WTC11 (cell line): ENCODE measurements around the gene PHLDA2.

Experiments used
- CREB1 ChIP-seq: sonication (generic); formaldehyde crosslinking; IDR thresholded peaks from 2 replicates; pipeline ENCODE4 v1.8.0; 2023; ENCODE audit warnings: mild to moderate bottlenecking, missing genetic modification reagents
- CREM ChIP-seq: sonication (generic); formaldehyde crosslinking; IDR thresholded peaks from 2 replicates; pipeline ENCODE4 v1.8.1; 2022; ENCODE audit warnings: mild to moderate bottlenecking, missing genetic modification reagents, moderate library complexity
- E2F5 ChIP-seq: sonication (generic); formaldehyde crosslinking; IDR thresholded peaks from 2 replicates; pipeline ENCODE4 v1.8.1; 2022; ENCODE audit warnings: mild to moderate bottlenecking, moderate library complexity, missing genetic modification reagents
- ESRRA ChIP-seq: sonication (generic); formaldehyde crosslinking; IDR thresholded peaks from 2 replicates; pipeline ENCODE4 v1.8.1; 2022; ENCODE audit warnings: mild to moderate bottlenecking, missing genetic modification reagents, borderline replicate concordance
- NR1H2 ChIP-seq: sonication (generic); formaldehyde crosslinking; IDR thresholded peaks from 2 replicates; pipeline ENCODE4 v1.9.0; 2021; ENCODE audit warnings: mild to moderate bottlenecking, moderate library complexity, missing genetic modification reagents
- ZNF317 ChIP-seq: sonication (generic); formaldehyde crosslinking; IDR thresholded peaks from 2 replicates; pipeline ENCODE4 v1.8.1; 2023; ENCODE audit warnings: low read depth, mild to moderate bottlenecking, moderate library complexity, missing genetic modification reagents, borderline replicate concordance

DNA sequence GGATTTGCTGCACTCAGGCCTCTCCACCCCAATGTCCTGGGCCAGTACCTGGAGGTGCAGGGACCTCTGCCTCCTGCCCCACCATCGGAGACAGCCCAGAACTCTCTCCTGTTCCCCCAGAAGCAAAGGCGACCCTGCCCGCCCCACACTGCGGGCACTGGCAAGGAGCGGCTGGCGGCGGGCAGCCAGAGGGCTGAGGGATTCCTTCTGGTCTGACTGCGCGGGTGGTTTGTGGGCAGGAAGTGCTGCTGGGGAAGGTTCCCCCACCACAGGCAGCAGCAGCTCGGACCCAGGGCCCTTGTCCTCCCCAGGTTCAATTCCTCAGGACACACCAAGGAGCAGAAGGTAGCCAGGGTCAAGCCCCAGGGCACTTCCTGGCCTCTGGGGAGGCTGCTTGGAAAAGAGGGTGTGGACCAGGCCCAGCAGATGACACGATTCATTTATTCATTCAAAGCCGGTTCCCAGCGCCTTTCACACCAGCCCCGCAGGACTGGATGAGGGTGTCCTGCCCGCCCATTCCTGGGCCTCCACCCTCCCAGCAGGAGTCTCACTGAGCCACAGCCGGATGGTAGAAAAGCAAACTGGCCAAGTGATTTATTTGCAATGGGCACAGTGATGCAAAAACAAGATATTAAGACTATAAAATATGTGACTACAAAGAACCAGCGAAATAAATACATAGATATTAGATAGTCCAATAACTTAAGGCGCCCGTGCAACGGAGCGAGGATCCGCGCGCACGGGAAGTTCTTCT, 1.2 kb downstream of the PHLDA2 start:
- TF ChIP-seq CREB1 (CRISPR knock-in tag) (no peak), ESRRA (CRISPR knock-in tag) (no peak), NR1H2 (no peak), E2F5 (no peak), ZNF317 (CRISPR knock-in tag) (no peak), CREM (CRISPR knock-in tag) (no peak)
